B cell (primary cell): ENCODE results near the gene USP22. TPM values are rescaled to one million over a fixed set of nuclear protein-coding genes. Genes with fewer than 3 reads are reported as not detected.

Experiments used
- ATAC-seq: fragments of 200-7000 bp; cut with Tn5 transposase; one replicate; pipeline ENCODE4 v1.10.0; 2021; ENCODE audit warnings: low read depth, mild to moderate bottlenecking, moderate number of reproducible peaks, moderate library complexity
- CTCF ChIA-PET: fragments of 350-600 bp; sonication (Branson Sonifier 250); formaldehyde crosslinking; loops from one replicate; lab custom pipeline; 2021; ENCODE audit warnings: antibody characterized with exemption, inconsistent platforms; lab: Charles Lee
- POLR2A ChIA-PET: fragments of 350-600 bp; sonication (Branson Sonifier 250); formaldehyde crosslinking; loops from one replicate; lab custom pipeline; 2021; ENCODE audit warnings: antibody characterized with exemption; lab: Charles Lee
- DNase-seq: peaks from one replicate; pipeline ENCODE4 v3.0.0; 2013
- H2AFZ ChIP-seq: 2 replicates; pipeline ENCODE4 v1.6.1; 2012; ENCODE audit warnings: mild to moderate bottlenecking, low read depth, low read length; ENCODE audit not compliant: insufficient read depth, poor library complexity, severe bottlenecking
- H3K27ac ChIP-seq, 2 donors: 1 replicate in 1 of 2; 2 replicates in 1 of 2; pipeline ENCODE4 v1.5.1; 2012 to 2013; ENCODE audit warnings: low read length in 2 of 2, mild to moderate bottlenecking in 2 of 2, moderate library complexity in 1 of 2
- H3K27me3 ChIP-seq, 4 experiments: fragments of 200-600 bp in 1 of 4; sonication (generic) in 1 of 4; replicated peaks in 1 of 4; 1 replicate in 2 of 4; 2 replicates in 2 of 4; pipeline versions ENCODE4 v1.6.1 to v1.7.0; 2013 to 2016; ENCODE audit warnings: low read length in 3 of 4, mild to moderate bottlenecking in 2 of 4, mixed read lengths in 1 of 4, moderate library complexity in 1 of 4; ENCODE audit not compliant: insufficient read depth in 4 of 4, control insufficient read depth in 3 of 4; ENCODE audit errors: control extremely low read depth in 1 of 4
- H3K36me3 ChIP-seq, 2 experiments: replicated peaks in 1 of 2; 1 replicate in 1 of 2; 2 replicates in 1 of 2; pipeline versions ENCODE4 v1.6.1 to v1.7.1; 2013; ENCODE audit warnings: low read length in 1 of 2; ENCODE audit not compliant: insufficient read depth in 2 of 2, control insufficient read depth in 1 of 2; ENCODE audit errors: control extremely low read depth in 1 of 2, extremely low read depth in 1 of 2
- H3K4me1 ChIP-seq, 2 donors: fragments of 200-600 bp in 1 of 2; sonication (generic) in 1 of 2; 1 replicate in 1 of 2; 2 replicates in 1 of 2; pipeline versions ENCODE4 v1.5.1 to v1.6.1; 2013 to 2017; ENCODE audit warnings: low read length in 2 of 2; ENCODE audit not compliant: control insufficient read depth in 2 of 2, insufficient read depth in 2 of 2
- H3K4me2 ChIP-seq: replicated peaks from 2 replicates; pipeline ENCODE3; 2012; ENCODE audit warnings: mild to moderate bottlenecking, low read depth, low read length; ENCODE audit not compliant: poor library complexity, severe bottlenecking
- H3K4me3 ChIP-seq, 5 experiments: fragments of 200-600 bp in 1 of 5; sonication (generic) in 1 of 5; 1 replicate in 3 of 5; 2 replicates in 2 of 5; pipeline versions ENCODE4 v1.5.1 to v1.7.0; 2011 to 2016; ENCODE audit warnings: low read length in 4 of 5, mild to moderate bottlenecking in 4 of 5, low read depth in 2 of 5, control low read depth in 1 of 5, moderate library complexity in 1 of 5; ENCODE audit not compliant: insufficient read depth in 1 of 5; ENCODE audit errors: control extremely low read depth in 1 of 5, extremely low read depth in 1 of 5
- H3K79me2 ChIP-seq: fragments of 200-600 bp; sonication (generic); one replicate; pipeline ENCODE4 v1.6.0; 2016; ENCODE audit warnings: low read length; ENCODE audit not compliant: control insufficient read depth, insufficient read depth
- H3K9ac ChIP-seq: fragments of 200-600 bp; sonication (generic); 2 replicates; pipeline ENCODE4 v1.6.1; 2017; ENCODE audit warnings: mild to moderate bottlenecking, low read length, moderate library complexity
- H3K9me3 ChIP-seq, 3 donors: one replicate each; pipeline versions ENCODE4 v1.6.1 to v1.7.1; 2013; ENCODE audit warnings: low read length in 2 of 3; ENCODE audit not compliant: control insufficient read depth in 2 of 3, insufficient read depth in 1 of 3; ENCODE audit errors: control extremely low read depth in 1 of 3
- H4K20me1 ChIP-seq: 2 replicates; pipeline ENCODE4 v1.6.0; 2012; ENCODE audit warnings: mild to moderate bottlenecking, low read length; ENCODE audit not compliant: insufficient read depth, control insufficient read depth, poor library complexity, severe bottlenecking
- H3K27ac Mint-ChIP-seq: one replicate; pipeline ENCODE4 v1.8.0; 2021; ENCODE audit warnings: mixed read lengths
- H3K27me3 Mint-ChIP-seq: one replicate; pipeline ENCODE4 v1.8.0; 2021; ENCODE audit warnings: mixed read lengths
- H3K4me1 Mint-ChIP-seq: one replicate; pipeline ENCODE4 v1.8.0; 2021; ENCODE audit warnings: mixed read lengths
- H3K4me3 Mint-ChIP-seq: one replicate; pipeline ENCODE4 v1.8.0; 2021; ENCODE audit warnings: mixed read lengths
- H3K9me3 Mint-ChIP-seq: one replicate; pipeline ENCODE4 v1.8.0; 2022; ENCODE audit warnings: mixed read lengths; ENCODE audit not compliant: insufficient read depth
- EZH2 ChIP-seq: IDR thresholded peaks from 2 replicates; pipeline ENCODE4 v1.6.1; 2012; ENCODE audit warnings: borderline replicate concordance, low read depth, mild to moderate bottlenecking, moderate library complexity, low read length; ENCODE audit not compliant: insufficient read depth, poor library complexity, severe bottlenecking
- WGBS: methylation state at CpG from one replicate; pipeline ENCODE4 v1.1.5; 2013; ENCODE audit warnings: missing lambda C conversion rate; ENCODE audit not compliant: insufficient coverage; 5-methylcytosine and 5-hydroxymethylcytosine counted together
- intact Hi-C: fragments of 100-400 bp; cut with micrococcal nuclease; formaldehyde crosslinking; loops from one replicate; pipeline ENCODE4 v1.10.0; 2022
- polyA plus RNA-seq: library from polyadenylated mRNA; depleted of rRNA; stranded (reverse); fragments of >200 nt; gene quantifications from 2 replicates; pipeline ENCODE4 v1.2.3, GENCODE V29; 2012
- total RNA-seq, 2 donors: library from RNA; stranded (reverse); fragments of 120-200 nt in 1 of 2; gene quantifications; 1 replicate in 1 of 2; 2 replicates in 1 of 2; pipeline versions ENCODE4 v1.2.3 to v1.2.4, GENCODE V29; 2013 to 2022
- TF ChIP-seq, protein P1 (sequence below): fragments of 200-600 bp; IDR thresholded peaks from one replicate; pipeline ENCODE4 v1.8.0; 2022; ENCODE audit warnings: antibody characterized with exemption, mild to moderate bottlenecking

USP22 gene
- total and polyA plus RNA-seq, 2 donors (not counting 1 experiment from before 2014, with no cell fraction given), result 74.3 to 167 TPM

DNA sequence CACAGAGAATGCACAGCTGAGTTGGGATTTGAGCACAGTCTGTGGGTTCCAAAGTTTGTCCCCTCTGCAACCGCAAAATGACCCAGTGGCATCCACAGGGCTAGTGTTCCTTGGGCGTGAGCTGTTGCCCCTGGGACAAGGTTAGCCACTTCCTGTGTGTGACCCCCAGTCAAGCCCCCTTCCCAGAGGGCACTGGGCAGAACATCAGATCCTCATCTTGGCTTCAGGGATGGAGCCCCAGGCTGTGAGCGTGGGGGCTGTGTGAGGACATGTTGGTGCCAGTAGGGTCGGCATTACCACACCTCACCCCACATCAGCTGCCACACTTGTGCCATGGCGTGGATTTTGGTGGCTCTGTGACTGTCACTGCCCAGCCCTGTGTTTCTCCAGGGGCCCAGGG is 55.3 kb downstream of the USP22 start:
- no peak overlapping the region for H3K9ac ChIP-seq
- no peaks in the 10 kb centered on the region for H3K27me3 ChIP-seq
- no peak overlapping the region for H3K4me2 ChIP-seq
- ChIA-PET CTCF (no interaction called here), POLR2A (interaction anchor here (0.5 kb wide), 1 partner anchor 66 kb away, joined by 4 read pairs; no protein-coding TSS in a partner anchor)
- H3K27me3 Mint-ChIP-seq, result no peaks in the 10 kb centered on the region
- intact Hi-C loops, result no loop called here
- no peak overlapping the region for H3K27ac ChIP-seq
- H3K9me3 ChIP-seq, result peaks cover 0 to 4% (median 0%) of the 10 kb centered on the region in 3 donors
- H3K36me3 ChIP-seq, result no peaks in the 10 kb centered on the region
- H2AFZ ChIP-seq, result no peak overlapping the region
- no peak overlapping the region for H3K4me3 Mint-ChIP-seq
- WGBS, result 94% methylated on average over 2 of the region's 5 CpGs
- H3K27ac Mint-ChIP-seq, result no peak overlapping the region
- no peak for DNase-seq
- H3K4me3 ChIP-seq, result no peak overlapping the region
- no peaks in the 10 kb centered on the region for H3K4me1 Mint-ChIP-seq
- H3K4me1 ChIP-seq, result no peaks in the 10 kb centered on the region
- H4K20me1 ChIP-seq, result no peaks in the 10 kb centered on the region
- no peak for ATAC-seq
- TF ChIP-seq EZH2, result no peak
- TF ChIP-seq, protein P1, sequence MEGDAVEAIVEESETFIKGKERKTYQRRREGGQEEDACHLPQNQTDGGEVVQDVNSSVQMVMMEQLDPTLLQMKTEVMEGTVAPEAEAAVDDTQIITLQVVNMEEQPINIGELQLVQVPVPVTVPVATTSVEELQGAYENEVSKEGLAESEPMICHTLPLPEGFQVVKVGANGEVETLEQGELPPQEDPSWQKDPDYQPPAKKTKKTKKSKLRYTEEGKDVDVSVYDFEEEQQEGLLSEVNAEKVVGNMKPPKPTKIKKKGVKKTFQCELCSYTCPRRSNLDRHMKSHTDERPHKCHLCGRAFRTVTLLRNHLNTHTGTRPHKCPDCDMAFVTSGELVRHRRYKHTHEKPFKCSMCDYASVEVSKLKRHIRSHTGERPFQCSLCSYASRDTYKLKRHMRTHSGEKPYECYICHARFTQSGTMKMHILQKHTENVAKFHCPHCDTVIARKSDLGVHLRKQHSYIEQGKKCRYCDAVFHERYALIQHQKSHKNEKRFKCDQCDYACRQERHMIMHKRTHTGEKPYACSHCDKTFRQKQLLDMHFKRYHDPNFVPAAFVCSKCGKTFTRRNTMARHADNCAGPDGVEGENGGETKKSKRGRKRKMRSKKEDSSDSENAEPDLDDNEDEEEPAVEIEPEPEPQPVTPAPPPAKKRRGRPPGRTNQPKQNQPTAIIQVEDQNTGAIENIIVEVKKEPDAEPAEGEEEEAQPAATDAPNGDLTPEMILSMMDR, result no peak
- H3K9me3 Mint-ChIP-seq, result no peaks in the 10 kb centered on the region
- H3K79me2 ChIP-seq, result no peaks in the 10 kb centered on the region

DNA sequence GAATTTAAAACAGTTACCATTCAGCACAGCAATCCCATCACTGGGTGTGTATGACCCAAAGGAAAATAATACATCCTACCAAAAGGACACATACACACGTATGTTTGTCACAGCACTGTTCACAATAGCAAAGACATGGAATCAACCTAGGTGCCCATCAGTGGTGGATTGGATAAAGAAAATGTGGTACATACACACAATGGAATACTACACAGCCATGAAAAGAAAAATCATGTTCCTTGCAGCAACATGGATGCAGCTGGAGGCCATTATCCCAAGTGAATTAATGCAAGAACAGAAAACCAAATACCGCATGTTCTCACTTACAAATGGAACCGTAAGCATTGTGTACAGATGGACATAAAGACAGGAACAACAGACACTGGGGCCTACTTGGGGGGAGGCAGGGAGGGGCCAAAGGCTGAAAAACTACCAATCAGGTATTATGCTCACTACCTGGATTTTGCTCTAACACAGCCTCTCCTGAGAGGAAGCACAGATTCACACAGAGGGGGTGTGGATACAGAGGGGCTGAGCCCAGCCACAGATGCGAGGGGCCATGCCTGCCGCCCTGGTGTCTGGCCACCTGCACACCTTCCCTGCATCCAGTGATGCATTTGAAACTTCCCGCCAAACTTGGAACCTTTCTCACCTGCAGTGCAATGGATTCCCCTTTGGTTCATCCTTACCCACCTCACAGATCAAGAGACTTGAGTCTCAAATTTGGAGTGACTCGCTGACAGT is 55.9 kb downstream of the USP22 start:
- no peaks in the 10 kb centered on the region for H3K4me1 ChIP-seq
- H3K27me3 ChIP-seq, result no peaks in the 10 kb centered on the region
- H3K9ac ChIP-seq, result no peak overlapping the region
- POLR2A ChIA-PET, result interaction anchor here (0.5 kb wide), 1 partner anchor 67 kb away, joined by 4 read pairs; no protein-coding TSS in a partner anchor
- 96% methylated on average over 4 of the region's 7 CpGs for WGBS
- no peak for TF ChIP-seq EZH2
- TF ChIP-seq, protein P1, result no peak
- no peaks in the 10 kb centered on the region for H3K79me2 ChIP-seq
- no peaks in the 10 kb centered on the region for H3K9me3 Mint-ChIP-seq
- no peak overlapping the region for H3K4me2 ChIP-seq
- peaks cover 0 to 4% (median 0%) of the 10 kb centered on the region in 3 donors for H3K9me3 ChIP-seq
- no peak overlapping the region for H3K27ac Mint-ChIP-seq
- no peaks in the 10 kb centered on the region for H4K20me1 ChIP-seq
- H3K36me3 ChIP-seq, result no peaks in the 10 kb centered on the region
- no peak overlapping the region for H3K27ac ChIP-seq
- H2AFZ ChIP-seq, result no peak overlapping the region
- ATAC-seq, result no peak
- H3K4me1 Mint-ChIP-seq, result no peaks in the 10 kb centered on the region
- no peak overlapping the region for H3K4me3 ChIP-seq
- intact Hi-C loops, result no loop called here
- CTCF ChIA-PET, result no interaction called here
- no peaks in the 10 kb centered on the region for H3K27me3 Mint-ChIP-seq
- DNase-seq, result no peak
- H3K4me3 Mint-ChIP-seq, result no peak overlapping the region
